Prostate gland (tissue), 2 donors: ENCODE results near the gene ROR1.

Source experiments
- CTCF ChIP-seq, 4 experiments: fragments of 200-600 bp in 2 of 4; fragments of 450-650 bp in 2 of 4; sonication (generic) in 2 of 4; IDR thresholded peaks; 1 replicate in 3 of 4; 2 replicates in 1 of 4; pipeline ENCODE4 v1.5.1; 2016 to 2019; ENCODE audit warnings: antibody characterized with exemption in 4 of 4, mild to moderate bottlenecking in 2 of 4, moderate library complexity in 2 of 4
- POLR2A ChIP-seq: fragments of 450-650 bp; IDR thresholded peaks from one replicate; pipeline ENCODE4 v1.6.1; 2016; ENCODE audit warnings: antibody characterized with exemption, mild to moderate bottlenecking

- TF ChIP-seq CTCF (IDR thresholded peaks at IDR 0.05), result no peak
- no peak for TF ChIP-seq POLR2A
These were observed 35.0 kb upstream of the ROR1 start for GRCh38 chr1:63738772-63739171.
